Endodermal cell (in vitro differentiated cells): ENCODE measurements around the gene ARPC1B. TPM values are rescaled to one million over a fixed set of nuclear protein-coding genes. Genes with fewer than 3 reads are reported as not detected.

Experiments
- DNase-seq: peaks from one replicate; pipeline ENCODE4 v3.0.0-alpha.2; 2017
- H3K27ac ChIP-seq: 2 replicates; pipeline ENCODE4 v1.5.1; 2013; ENCODE audit warnings: mild to moderate bottlenecking, low read depth, low read length, moderate library complexity
- H3K27me3 ChIP-seq: 2 replicates; pipeline ENCODE4 v1.6.1; 2013; ENCODE audit warnings: mild to moderate bottlenecking, low read length, moderate library complexity; ENCODE audit not compliant: insufficient read depth, control insufficient read depth, poor library complexity, severe bottlenecking
- H3K36me3 ChIP-seq: 2 replicates; pipeline ENCODE4 v1.7.0; 2013; ENCODE audit warnings: mild to moderate bottlenecking, low read length, moderate library complexity; ENCODE audit not compliant: control insufficient read depth, insufficient read depth
- H3K4me1 ChIP-seq: one replicate; pipeline ENCODE4 v1.7.0; 2013; ENCODE audit warnings: low read length; ENCODE audit not compliant: control insufficient read depth, insufficient read depth
- H3K4me3 ChIP-seq: 2 replicates; pipeline ENCODE4 v1.5.1; 2013; ENCODE audit warnings: mild to moderate bottlenecking, low read length, moderate library complexity
- H3K9ac ChIP-seq: 2 replicates; pipeline ENCODE4 v1.6.1; 2013; ENCODE audit warnings: mild to moderate bottlenecking, low read length, moderate library complexity; ENCODE audit not compliant: poor library complexity, severe bottlenecking; ENCODE audit errors: extremely low read depth
- H3K9me3 ChIP-seq: 2 replicates; pipeline ENCODE4 v1.6.1; 2013; ENCODE audit warnings: mild to moderate bottlenecking, low read length, moderate library complexity; ENCODE audit not compliant: control insufficient read depth
- H3K27ac Mint-ChIP-seq: 2 replicates; pipeline ENCODE4 v1.8.0; 2020; ENCODE audit warnings: mixed read lengths
- H3K27me3 Mint-ChIP-seq: 2 replicates; pipeline ENCODE4 v1.8.0; 2021; ENCODE audit warnings: mild to moderate bottlenecking, mixed read lengths; ENCODE audit not compliant: insufficient read depth
- H3K36me3 Mint-ChIP-seq: 2 replicates; pipeline ENCODE4 v1.8.0; 2020; ENCODE audit warnings: low read depth, mixed read lengths
- H3K4me1 Mint-ChIP-seq: 2 replicates; pipeline ENCODE4 v1.8.0; 2020; ENCODE audit warnings: mixed read lengths
- H3K4me3 Mint-ChIP-seq: 2 replicates; pipeline ENCODE4 v1.8.0; 2020; ENCODE audit warnings: mild to moderate bottlenecking, moderate library complexity, mixed read lengths
- H3K9me3 Mint-ChIP-seq: 2 replicates; pipeline ENCODE4 v1.8.0; 2020; ENCODE audit warnings: mild to moderate bottlenecking, mixed read lengths
- CTCF ChIP-seq: fragments of 200-600 bp; sonication (generic); conservative IDR thresholded peaks from 2 replicates; pipeline ENCODE4 v1.5.0; 2021; ENCODE audit warnings: antibody characterized with exemption, mild to moderate bottlenecking
- WGBS, 2 experiments: methylation state at CpG; one replicate each; pipeline versions ENCODE4 v1.1.5 to v1.1.7; 2013; ENCODE audit warnings: missing lambda C conversion rate in 2 of 2, mixed read lengths in 1 of 2; ENCODE audit not compliant: insufficient coverage in 1 of 2, insufficient read length in 1 of 2; 5-methylcytosine and 5-hydroxymethylcytosine counted together
- total RNA-seq, 2 donors: library from RNA; stranded (reverse); fragmentation: NEBNext Ultra II Directional in 1 of 2; extraction: Animal tissue kit (Norgen Biotek cat#: 25700) in 1 of 2; gene quantifications; 2 replicates in 1 of 2; 3 replicates in 1 of 2; pipeline ENCODE4 v1.2.1, GENCODE V29; 2021

The ARPC1B gene
- total RNA-seq, 2 donors from 2014 or later, result 53.3 to 73.9 TPM

GRCh38 chr7:99420213-99420612, 45.7 kb downstream of the ARPC1B start:
- no peaks in the 10 kb centered on the region for H3K4me1 Mint-ChIP-seq
- peaks cover 2% of the 10 kb centered on the region for H3K9me3 Mint-ChIP-seq
- peaks cover 90% of the 10 kb centered on the region for H3K36me3 Mint-ChIP-seq
- peaks cover 87% of the 10 kb centered on the region for H3K36me3 ChIP-seq
- H3K9me3 ChIP-seq, result no peaks in the 10 kb centered on the region
- no peak overlapping the region for H3K4me3 ChIP-seq
- H3K27me3 Mint-ChIP-seq, result no peaks in the 10 kb centered on the region
- no peak for DNase-seq
- H3K27ac Mint-ChIP-seq, result peak overlapping the region; percentile 21
- TF ChIP-seq CTCF, result no peak
- no peak overlapping the region for H3K9ac ChIP-seq
- 91 to 96% methylated on average over 4 to 5 of the region's 5 CpGs for WGBS, 2 experiments
- no peak overlapping the region for H3K27ac ChIP-seq
- H3K4me3 Mint-ChIP-seq, result no peak overlapping the region
- H3K27me3 ChIP-seq, result no peaks in the 10 kb centered on the region
- H3K4me1 ChIP-seq, result no peaks in the 10 kb centered on the region

- no peaks in the 10 kb centered on the region for H3K27me3 Mint-ChIP-seq
- no peak for DNase-seq
- no peaks in the 10 kb centered on the region for H3K9me3 ChIP-seq
- no peaks in the 10 kb centered on the region for H3K4me1 ChIP-seq
- no peak overlapping the region for H3K4me3 Mint-ChIP-seq
- H3K27me3 ChIP-seq, result no peaks in the 10 kb centered on the region
- no peaks in the 10 kb centered on the region for H3K9me3 Mint-ChIP-seq
- peaks cover 89% of the 10 kb centered on the region for H3K36me3 Mint-ChIP-seq
- no peak overlapping the region for H3K27ac Mint-ChIP-seq
- peaks cover 89% of the 10 kb centered on the region for H3K36me3 ChIP-seq
- no peak overlapping the region for H3K4me3 ChIP-seq
- no peaks in the 10 kb centered on the region for H3K4me1 Mint-ChIP-seq
- 94% methylated on average over 7 of the region's 7 CpGs for WGBS, 2 experiments
- no peak for TF ChIP-seq CTCF
- H3K27ac ChIP-seq, result no peak overlapping the region
- H3K9ac ChIP-seq, result no peak overlapping the region
Observed at GRCh38 chr7:99420986-99421385, 46.5 kb downstream of the ARPC1B start.

GRCh38 chr7:99422186-99422585, 47.7 kb downstream of the ARPC1B start:
- 93 to 95% methylated on average over 11 of the region's 11 CpGs for WGBS, 2 experiments
- Histone ChIP-seq H3K4me3 (no peak overlapping the region), H3K9me3 (no peaks in the 10 kb centered on the region), H3K9ac (no peak overlapping the region), H3K36me3 (peaks cover 77% of the 10 kb centered on the region), H3K27me3 (no peaks in the 10 kb centered on the region), H3K4me1 (no peaks in the 10 kb centered on the region), H3K27ac (no peak overlapping the region)
- no peak overlapping the region for H3K4me3 Mint-ChIP-seq
- H3K4me1 Mint-ChIP-seq, result no peaks in the 10 kb centered on the region
- H3K27ac Mint-ChIP-seq, result peak overlapping the region; percentile 76
- TF ChIP-seq CTCF, result no peak
- DNase-seq, result no peak
- H3K9me3 Mint-ChIP-seq, result no peaks in the 10 kb centered on the region
- no peaks in the 10 kb centered on the region for H3K27me3 Mint-ChIP-seq
- H3K36me3 Mint-ChIP-seq, result peaks cover 82% of the 10 kb centered on the region
